ENCODE measurements around the gene TSPAN9.

The TSPAN9 gene

DNA sequence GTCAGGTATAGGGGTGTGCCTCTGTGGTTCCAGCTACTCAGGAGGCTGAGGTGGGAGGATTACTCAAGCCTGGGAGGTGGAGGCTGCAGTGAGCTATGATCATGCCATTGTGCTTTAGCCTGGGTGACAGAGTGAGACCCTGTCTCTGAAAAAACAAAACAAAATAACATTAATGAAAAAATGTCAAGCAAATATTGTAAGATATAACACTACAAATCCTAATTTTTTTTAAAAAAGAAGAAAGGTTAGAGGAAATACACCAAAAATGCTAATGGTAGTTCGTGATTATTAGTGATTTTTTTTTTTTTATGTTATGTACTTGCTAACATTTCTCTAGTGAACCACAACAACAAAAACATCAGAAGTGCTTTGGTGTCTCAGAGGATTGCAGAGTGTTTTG is 47.7 kb downstream of the TSPAN9 start:
- no peak for DNase-seq (ENCODE audit: low read depth in 3 of 3)

DNA sequence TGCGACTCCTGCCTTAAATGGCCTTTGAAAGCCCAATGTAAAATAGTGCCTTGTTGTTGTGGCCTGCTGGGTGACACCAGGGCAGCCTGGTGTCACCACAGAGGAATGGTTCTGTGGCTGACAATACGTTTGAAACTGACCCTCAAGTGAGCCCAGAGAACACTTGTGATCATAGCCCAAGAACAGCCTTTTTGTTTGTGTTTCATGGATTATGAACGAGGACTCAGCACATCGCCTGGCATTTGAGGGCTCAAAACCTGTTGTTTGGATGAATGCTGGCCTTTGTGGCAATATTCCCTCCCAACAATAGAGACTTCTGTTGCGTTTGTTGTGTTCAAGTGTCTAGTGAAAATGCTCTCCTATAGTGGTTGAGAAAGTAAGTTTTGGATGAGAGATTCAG is 48.5 kb downstream of the TSPAN9 start:
- no peak for DNase-seq (ENCODE audit: low read depth in 3 of 3)

DNA sequence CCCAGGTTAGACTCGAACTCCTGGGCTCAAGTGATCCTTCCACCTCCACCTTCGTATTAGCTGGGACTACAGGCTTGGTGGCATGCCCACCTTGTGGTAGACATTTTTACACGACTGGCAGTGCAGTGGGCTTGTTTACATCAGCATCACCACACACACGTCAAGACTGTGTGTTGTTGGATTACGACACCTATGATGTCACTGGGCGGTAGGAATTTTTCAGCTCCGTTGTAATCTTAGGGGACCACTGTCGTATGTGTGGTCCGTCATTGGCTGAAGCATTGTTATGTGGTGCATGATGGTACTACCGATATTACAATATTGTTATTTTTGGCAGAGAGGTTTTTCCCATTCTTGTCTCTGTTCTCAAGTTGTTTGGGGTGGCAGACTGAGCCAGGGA is 50.7 kb downstream of the TSPAN9 start:
- no peak for DNase-seq (ENCODE audit: low read depth in 3 of 3)

DNA sequence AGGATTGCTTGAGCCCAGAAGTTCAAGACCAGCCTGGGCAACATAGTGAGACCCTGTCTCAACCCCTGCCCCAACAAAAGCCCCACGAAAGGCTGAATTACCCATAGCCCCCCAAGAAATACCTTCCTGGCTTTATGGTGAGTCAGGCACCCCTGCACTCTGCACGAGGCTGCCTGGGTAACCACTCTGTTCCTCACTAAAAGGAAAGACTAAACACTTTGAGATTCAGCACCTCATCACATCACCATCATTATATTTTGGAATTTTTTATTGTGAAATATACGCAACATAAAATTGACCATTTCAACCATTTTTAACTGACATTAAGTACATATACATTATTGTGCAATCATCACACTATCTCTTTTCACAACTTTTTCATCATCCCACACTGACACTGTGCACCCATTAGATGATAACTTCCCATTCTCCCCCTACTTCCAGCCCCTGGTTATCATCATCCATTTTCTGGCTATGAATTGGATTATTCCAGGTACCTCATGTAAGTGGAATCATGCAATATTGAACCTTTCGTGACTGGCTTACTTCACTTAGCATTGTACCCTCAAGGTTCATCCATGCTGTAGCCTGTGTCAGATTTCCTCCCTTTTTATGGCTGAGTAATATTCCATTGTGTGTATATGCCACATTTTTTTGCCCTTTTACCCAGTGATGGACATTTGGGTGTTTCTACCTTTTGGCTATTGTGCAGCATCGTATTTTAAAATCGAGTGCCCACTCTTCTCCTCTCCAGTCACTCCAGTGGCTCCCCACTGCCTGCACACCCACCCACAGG is 51.5 kb downstream of the TSPAN9 start:
- no peak for DNase-seq (ENCODE audit: low read depth in 3 of 3)

DNA sequence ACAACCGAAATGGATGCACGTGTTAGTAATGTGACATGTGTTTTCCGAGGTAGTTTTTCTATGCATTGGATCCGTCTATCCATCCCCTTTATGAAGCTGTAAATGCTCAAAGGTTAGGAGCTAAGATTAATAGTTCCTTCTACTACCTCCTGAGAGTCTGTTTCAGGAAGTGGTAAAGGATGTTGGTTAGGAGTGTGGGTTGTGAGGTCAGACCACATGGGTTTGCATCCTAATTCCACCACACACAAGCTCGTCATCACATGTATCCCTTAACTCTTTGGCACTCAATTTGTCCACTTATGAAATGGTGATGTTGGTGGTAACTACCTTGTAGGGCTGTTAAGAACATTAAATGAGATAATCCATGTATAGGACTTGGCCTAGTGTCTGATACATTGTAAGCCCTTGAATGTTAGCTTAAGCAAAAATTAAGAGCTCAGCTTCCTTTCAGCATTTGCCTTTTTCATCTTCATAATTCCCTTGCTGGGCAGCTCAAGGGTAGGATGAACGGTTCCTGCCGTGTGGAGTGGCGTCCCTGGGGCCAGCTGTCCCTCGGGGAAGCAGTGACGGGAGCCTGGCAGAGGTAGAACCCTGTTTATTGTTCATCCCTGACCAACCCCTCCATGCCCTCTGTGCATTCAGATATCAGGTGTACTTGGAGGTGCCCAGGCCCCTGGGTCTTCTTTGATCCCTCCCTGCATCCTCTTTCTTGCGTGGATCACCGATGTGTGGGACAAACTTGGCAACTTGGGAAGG is 52.3 kb downstream of the TSPAN9 start:
- peak in 1 of 3 donors; percentile 14 for DNase-seq (ENCODE audit: low read depth in 3 of 3)

DNA sequence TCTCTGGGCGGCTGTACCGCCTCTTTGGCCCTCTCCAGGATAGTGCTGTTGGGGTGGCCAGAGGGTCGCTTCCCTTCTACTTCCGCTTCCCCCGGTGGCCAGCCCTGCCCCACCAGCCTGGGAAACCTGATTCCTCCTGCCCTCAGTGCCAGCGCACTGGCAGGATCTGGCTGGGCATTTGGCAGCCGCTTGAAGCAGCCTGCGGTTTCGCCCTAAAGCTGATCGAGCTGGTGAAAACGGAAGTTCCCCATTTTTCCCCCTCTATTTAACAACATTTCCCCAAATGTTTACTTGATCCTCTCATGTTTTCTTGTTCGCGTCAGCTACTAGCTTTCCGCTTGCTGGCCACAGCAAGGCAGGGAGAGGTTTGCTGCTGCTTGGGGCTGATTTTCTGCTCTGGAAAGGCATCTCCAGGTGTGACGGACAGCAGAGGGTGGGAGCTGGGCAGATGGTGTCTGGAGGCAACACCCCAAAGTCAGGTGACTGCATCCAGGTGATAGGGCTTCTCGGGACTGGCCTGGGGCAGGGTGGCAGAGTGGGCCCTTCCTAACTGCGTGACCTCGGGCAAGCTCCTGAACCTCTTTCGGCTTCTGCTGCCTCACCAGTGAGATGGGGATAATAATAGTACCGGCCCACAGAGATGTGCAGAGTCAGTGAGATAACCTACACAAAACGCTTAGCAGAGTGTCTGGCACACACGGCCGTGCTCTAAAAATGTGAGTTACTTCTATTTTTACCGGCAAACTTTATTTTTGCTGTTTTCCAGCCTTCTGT is 53.1 kb downstream of the TSPAN9 start:
- no peak for DNase-seq (ENCODE audit: low read depth in 3 of 3)

DNA sequence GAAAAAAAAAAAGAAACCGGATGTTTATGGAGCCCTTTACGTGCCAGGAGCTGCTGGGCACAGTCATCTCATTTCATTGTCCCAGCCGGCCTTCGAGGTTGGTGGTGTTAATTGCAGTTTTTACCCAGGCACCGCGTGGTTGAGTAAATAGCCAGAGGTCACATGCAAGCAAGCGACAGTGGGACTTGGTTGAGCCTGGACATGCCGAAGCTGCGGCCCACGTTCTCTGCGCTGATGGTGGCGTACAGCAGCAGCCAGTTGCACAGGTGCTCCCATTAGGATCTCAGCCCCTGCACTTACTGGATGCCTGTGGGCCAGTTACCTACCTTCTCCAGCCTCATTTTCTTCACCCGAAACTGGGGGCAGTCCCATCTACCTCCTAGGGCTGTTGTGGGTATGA is 54.0 kb downstream of the TSPAN9 start:
- no peak for DNase-seq (ENCODE audit: low read depth in 3 of 3)

DNA sequence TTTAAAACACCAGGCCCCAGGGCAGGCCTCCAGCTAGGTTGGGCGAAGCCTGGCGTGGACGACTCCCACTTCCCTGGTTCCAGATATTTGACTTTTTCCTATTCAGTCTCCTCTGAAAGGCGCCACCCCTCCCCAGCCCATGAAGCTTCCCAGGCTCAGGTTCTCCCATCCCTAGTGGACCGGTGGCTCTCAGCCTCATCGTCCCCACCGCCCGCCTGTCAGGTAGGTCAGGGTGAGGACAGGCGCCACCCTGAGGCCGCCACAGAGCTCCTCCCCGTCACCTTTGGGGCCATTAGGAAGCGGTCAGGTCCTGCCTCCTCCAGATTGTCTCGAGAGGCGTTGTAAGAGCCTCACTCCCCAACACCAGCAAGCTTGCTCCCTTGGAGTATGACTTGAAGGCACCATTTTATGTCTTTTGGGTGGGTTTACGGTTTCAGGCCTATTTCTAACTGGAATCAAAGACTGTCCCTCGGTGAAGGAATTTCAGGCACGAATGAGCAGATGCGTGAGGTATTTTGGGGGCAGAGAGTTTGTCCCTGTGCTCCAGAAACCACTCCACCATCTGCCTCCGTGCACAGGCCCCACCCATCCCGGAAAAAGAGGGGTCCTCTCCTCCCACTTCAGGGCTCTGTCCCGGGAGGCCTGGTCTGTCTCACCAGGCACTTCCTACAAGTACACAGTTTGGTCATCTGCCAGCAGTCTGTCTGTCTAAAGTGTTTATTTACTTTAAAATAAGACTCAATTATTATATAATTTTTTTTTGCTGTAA is 55.6 kb downstream of the TSPAN9 start:
- DNase-seq (ENCODE audit: low read depth in 3 of 3), result no peak

DNA sequence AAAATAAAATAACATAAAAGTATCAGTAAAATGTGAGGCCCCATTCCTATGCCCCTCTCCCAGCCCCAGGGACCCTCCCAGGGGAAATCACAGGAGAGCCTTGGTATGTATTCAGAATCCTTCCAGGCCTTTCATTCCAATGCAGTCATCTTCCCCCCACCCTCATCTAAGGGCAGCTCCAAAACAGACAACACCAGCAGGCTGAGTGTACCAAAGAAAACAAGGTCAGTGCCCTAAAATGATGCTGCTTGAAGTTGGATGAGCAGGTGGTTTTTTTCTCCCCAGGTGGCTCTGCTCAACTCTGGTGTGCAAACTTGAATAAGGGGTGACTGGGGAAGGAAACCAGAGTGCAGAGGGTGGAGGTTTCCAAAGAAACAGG is 56.2 kb downstream of the TSPAN9 start:
- no peak for DNase-seq (ENCODE audit: low read depth in 3 of 3)

DNA sequence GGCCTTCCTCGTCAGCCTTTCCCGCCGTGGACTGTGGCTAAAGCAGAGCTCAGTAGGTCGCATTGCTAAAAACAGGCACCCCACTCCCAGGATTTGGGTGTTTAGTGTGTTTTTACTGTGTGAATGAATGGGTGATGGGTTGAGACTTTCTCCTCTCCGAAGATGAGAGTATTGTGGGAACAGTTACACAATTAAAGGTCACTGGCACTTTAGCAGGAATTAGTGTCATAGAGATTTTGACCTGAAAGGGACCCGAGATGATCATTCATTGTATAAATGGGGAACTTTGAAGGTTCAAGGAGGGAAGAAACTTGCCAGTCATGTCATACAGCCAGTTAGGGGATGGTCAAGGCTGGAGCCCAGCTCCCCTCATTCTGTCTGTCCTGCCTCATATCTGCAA is 56.9 kb downstream of the TSPAN9 start:
- no peak for DNase-seq (ENCODE audit: low read depth in 3 of 3)

DNA sequence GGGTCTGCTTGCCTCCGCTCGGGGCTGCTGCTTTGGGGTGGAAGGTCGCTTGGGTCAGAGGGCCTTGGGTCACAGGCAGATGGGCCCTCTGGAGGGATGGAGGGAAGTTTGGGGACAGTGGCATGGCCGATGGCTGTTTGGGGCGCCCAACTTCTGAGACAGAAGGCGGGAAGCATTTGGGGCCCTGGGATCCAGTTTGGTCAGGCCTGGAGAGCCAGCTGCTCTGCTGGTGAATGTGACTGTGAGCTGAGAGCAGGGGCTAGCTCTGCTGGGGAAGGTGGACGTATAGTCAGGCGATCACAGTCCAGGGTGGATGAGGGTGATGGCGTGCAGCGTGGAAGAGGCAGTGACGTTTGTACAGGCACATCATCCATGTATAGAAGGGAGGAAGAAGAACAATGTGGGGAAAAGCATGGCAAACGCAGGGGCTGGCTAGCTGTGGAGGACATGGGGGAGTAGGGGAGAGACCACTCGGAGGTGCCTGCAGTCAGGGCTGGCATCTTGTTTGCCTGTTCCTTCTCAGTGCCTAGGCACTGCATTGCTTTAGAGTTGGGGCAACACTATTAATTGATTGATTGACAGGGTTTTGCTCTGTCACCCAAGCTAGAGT is 57.5 kb downstream of the TSPAN9 start:
- DNase-seq (ENCODE audit: low read depth in 3 of 3), result no peak

DNA sequence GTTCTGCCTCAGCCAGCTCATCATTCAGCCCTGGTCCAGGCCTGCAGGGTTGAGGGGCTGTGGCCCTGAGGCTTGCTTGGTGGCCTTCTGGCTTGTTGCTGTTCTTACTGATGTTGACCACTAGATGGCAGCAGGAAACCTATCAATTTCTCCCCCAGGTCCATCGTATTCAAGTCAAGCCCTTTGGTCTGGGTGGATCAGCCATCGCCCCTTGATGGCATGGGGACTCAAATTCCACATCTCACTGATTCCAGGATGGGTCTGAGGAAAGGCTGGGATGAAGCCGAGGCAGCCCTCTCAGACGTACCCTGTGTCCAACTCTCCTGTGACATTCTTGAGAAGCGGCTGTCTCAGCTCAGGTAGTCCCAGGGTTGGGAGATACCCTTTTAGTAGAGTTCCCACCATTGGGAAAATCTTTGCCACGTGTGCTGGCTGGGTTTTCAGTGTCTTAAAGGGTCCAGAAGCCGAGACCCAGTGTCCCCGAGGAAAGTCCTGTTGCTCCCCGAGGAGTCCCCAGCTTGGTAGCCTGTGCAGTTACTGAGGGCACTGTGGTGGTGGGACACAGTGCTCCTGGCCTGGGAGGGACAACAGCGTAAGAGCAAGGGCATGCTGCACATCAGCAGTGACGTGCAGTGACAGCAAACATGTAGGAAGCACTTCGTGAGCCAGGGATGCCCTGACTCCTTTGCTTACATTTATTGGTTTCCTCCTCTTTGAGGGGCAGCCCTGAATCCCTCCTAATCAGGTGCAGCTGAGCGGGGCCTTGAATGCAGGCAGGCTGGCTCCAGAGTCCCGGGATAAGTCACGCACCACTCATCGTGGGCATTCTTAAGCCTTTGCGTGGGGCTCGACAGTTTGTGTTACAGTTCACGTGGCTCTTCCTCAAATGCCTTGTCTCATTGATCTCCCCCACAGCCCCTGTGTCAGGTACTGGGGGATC is 58.6 kb downstream of the TSPAN9 start:
- DNase-seq (ENCODE audit: low read depth in 3 of 3), result no peak

DNA sequence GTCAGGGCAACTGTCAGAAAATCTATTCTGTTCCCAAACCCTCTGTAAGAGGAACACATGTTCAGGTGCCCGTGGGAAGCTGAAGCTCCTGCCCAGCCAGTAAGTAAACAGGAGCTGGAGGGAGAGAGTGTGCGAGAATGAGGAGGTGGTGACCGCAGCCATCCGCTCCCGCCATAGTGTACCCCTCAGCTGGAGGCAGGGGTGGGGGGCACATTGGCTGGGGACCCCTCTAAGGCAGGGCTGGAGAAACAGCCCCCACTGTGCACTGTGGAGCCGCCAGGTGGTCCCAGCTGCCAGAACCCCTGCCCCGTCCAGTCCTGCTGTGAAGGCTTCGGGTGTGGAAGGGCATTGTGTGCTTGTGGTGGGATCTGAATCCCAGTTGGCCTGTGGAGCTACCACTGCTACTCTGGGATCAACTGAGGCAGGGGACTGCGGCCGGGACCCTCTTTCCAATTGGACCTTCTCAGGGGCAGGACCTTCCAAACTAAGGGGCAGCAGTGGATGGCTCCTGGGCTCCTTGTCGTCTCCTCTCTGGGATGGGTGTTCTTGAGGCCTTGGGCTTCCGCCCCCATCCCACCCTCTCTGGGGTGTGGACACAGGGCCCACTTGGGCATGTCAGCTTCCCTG is 59.6 kb downstream of the TSPAN9 start:
- DNase-seq (ENCODE audit: low read depth in 3 of 3), result no peak

DNA sequence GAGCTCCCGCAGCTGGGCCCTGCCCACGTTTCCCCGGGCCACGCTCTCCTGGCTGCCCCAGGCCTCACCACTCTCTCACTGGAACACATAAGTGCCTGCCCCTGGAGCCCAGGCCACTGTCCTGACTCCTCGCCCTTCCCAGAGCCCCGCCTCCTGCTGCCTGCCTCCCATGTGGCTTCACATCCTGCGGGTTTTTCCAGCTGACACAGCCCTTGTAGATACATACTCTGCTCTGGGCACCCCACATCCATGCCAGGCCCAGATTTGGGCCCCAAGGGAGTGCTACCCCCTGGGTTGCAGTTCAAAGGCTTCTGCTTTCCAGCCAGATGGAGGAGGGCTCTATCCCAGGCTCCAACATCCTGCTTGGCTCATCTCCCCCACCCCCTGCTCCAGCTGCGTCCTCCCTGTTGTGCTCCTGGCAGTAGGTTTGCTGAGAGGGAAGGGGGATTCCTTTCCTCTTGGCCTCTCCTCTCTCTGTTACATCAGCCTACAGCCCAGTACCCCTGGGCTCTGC is 60.1 kb downstream of the TSPAN9 start:
- DNase-seq (ENCODE audit: low read depth in 3 of 3), result no peak

DNA sequence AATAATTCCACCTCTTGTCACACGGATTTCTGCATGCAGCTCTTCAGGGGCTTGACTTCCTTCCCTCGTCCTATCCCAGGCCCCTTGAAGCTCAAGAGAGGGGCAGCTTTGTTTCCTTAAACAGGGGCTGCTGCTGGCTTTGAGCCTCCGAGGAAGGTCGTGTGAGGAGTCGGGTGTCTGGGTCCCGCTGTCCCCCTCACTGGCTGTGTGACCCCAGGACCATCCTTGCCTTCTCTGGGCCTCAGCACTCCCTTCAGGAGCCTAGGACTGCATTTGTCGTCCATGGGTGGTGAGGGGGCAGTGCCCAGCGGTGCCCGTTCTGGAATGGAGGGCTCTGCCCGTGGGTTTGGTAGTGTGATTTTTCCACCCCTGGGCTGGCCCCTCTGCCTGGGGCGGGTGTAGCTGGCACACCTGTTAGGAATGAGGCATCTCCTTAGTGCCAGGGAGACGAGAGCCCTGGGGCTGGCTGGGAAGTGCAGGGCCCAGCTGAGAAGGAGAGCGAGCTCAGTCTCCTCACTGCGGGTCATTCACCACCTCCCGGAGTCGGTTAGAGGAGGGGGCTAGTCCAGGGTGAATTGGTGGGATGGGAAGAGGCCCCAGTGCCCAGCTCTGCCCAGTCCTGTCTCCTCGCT is 60.8 kb downstream of the TSPAN9 start:
- DNase-seq (ENCODE audit: low read depth in 3 of 3), result no peak

DNA sequence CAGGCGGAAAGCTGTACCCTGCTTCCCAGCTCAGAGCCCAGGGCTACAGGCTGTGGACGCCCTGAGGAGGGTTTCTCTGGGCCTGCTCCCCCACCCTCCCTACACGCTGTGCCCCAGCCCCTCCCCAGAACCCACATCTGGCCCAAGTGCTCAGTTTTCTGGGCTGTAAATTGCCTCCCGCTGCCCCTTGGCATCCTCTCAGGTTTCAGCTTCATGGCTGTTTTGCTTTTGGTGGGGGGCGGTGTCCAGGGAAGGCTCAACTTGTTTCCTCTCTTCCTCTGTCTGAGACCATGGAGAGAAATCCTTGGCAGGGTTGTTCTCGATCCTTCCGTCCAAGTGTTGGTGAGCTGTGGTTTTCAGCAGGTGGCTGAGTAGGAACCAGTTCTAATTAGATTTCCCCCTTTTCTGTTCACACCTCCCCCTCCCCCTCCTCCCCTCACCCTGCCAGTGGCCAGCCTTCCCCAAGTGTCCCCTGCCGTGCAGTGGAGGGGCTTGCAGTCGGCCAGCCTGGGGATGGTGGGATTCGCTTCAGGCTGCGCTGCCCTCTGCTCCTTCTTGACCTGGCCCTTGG is 61.8 kb downstream of the TSPAN9 start:
- no peak for DNase-seq (ENCODE audit: low read depth in 3 of 3)

DNA sequence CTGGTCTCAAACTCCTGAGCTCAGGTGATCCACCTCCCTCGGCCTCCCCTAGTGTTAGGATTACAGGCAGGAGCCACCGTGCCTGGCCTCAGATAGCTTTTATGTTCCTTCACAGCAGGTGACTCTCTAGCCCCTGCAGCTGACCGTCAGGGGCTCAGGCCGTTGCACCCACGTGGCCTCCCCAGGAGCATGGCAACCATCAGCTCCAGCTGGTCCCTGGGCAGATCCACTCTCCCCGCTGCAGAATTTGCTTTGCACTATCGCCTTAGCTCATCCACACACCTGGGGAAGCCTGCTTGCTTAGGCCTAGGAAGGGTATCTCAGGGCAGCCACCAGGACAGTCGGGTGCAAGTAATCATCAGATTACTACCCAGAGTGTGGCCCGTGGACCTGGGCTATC is 62.6 kb downstream of the TSPAN9 start:
- DNase-seq (ENCODE audit: low read depth in 3 of 3), result no peak

DNA sequence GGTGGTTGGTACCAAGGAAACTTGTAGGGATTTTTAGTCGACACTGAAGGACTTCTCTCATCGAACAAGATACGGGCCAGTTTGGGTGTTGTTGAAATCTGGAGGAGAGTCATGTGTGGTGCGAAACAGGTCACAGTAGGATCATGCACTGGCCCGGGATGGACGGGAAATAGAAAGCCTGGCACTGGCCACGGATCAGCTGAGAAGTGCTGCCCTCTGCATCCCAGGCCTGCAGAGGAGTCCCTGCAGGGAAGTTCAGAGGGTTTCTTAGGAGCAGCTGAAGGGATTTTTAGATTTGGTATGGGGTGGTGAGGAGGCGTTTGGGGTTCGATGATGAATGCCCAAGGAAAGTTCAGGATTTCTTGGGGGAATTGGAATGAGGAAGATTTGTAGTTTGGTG is 63.1 kb downstream of the TSPAN9 start:
- no peak for DNase-seq (ENCODE audit: low read depth in 3 of 3)

Data from stimulated activated CD4-positive, alpha-beta T cell treated with anti-CD3 and anti-CD28 coated beads, TNF-alpha, amount 100 ng/mL, for 48 hours (primary cell).